NCI-H187 (cell line): ENCODE measurements around the gene ICAM3.
"Not testable (repeated sequence)": the region's sequence is repeated elsewhere in the genome, so short reads cannot be mapped to it uniquely, and the experiment has no call there.

Experiments used
- DNase-seq, 2 experiments: peaks; one replicate each; lab custom pipeline; 2025; lab: John Stamatoyannopoulos, UW

The ICAM3 gene, protein sequence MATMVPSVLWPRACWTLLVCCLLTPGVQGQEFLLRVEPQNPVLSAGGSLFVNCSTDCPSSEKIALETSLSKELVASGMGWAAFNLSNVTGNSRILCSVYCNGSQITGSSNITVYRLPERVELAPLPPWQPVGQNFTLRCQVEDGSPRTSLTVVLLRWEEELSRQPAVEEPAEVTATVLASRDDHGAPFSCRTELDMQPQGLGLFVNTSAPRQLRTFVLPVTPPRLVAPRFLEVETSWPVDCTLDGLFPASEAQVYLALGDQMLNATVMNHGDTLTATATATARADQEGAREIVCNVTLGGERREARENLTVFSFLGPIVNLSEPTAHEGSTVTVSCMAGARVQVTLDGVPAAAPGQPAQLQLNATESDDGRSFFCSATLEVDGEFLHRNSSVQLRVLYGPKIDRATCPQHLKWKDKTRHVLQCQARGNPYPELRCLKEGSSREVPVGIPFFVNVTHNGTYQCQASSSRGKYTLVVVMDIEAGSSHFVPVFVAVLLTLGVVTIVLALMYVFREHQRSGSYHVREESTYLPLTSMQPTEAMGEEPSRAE

GRCh38 chr19:10339380-10339960 is at the start of gene ICAM3:
Gene ICAM3 (minus strand): TSS chr19:10339624. CDS start chr19:10339614, 10 bp downstream.
- no peak for DNase-seq

- DNase-seq, result peak; percentile 23 to 34
These were observed 49.5 kb upstream of the ICAM3 start for GRCh38 chr19:10388957-10389356.

DNA sequence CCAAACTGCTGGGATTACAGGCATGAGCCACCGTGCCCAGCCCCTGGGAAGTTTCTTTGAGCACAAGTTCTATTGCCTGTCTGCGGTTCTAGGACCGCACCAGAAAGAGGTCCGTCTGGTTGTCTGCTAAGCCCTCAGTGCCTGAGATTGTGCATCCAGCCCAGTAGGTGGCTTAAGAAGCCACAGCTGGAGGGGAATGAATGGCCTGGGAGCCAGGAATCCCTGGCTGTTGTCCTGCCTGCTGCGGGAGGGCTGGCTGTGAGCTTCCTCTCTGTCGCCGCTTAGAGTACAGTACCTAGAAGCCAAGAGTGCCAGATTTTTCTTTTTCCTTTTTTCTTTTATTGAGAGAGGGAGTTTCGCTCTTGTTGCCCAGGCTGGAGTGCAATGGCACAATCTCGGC is 45.2 kb upstream of the ICAM3 start:
- DNase-seq, result no peak

- not testable (repeated sequence) for DNase-seq
These were observed 43.7 kb upstream of the ICAM3 start for GRCh38 chr19:10383223-10383499.

DNA sequence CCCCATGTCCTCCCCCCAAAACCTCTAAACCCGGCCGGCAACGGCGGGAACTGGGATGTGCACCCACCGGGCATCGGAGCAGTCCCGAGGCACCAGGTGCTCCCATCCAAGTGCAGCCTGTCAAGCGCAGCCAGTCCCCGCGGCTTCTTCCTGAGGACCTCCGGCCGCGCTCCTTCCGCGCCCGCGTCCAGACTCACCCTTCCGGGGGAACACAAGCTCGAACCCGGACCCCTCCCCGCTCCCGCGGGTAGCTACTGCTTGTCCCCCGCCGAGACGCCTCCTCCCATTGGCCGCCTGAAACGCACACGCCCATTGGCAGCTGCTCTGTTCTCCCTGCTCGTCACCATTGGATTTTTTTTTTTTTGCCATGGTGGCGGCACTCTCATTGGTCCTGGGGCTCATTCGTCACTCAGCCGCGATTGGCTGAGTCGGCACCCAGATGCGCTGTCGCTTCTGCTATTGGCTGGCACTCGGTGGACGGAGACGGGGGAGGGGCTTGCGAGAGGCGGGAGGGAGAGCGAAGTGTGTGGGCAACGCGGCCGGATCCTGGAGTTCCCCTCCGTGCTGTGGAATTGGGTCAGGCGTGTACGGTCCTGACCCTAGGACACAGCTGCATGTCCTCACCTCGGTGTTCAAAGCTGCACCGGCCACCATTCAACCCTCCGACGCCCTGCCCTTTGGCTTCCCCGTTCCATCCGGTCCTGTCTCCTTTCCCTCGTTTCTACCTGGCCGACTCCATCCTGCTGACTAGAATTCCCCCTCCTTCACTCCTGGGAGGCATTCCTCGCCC is 41.1 kb upstream of the ICAM3 start, which contains the start of gene TYK2:
TSS of gene TYK2 (minus strand) at position 260 of the 790 bp plus-strand sequence. CDS start 2,166 bp downstream, outside the sequence.
- peak; percentile 80 to 83 for DNase-seq

- no peak for DNase-seq
These were observed 40.5 kb upstream of the ICAM3 start for GRCh38 chr19:10379880-10380312.

GRCh38 chr19:10378124-10378523 is 38.7 kb upstream of the ICAM3 start:
- no peak for DNase-seq

DNA sequence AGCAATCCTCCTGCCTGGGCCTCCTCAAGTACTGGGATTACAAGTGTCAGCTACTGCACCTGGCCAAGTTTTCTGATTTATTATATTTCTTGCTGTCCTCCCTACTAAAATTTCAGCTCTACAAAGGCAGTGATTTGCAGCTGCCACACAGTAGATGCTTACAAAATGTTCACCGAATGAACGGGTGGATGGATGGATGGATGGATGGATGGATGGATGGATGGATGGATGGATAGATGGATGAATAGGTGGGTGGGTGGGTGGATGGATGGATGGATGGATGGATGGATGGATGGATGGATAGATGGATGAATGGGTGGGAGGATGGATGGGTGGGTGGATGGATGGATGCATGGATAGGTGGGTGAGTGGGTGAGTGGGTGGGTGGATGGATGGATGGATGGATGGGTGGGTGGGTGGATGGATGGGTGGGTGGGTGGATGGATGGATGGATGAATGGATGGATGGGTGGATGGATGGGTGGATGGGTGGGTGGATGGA is 37.8 kb upstream of the ICAM3 start:
- DNase-seq, result not testable (repeated sequence)

- no peak for DNase-seq
These were observed 35.5 kb upstream of the ICAM3 start for GRCh38 chr19:10374931-10375330.

- DNase-seq, result no peak
These were observed 33.3 kb upstream of the ICAM3 start for GRCh38 chr19:10372690-10373089.

DNA sequence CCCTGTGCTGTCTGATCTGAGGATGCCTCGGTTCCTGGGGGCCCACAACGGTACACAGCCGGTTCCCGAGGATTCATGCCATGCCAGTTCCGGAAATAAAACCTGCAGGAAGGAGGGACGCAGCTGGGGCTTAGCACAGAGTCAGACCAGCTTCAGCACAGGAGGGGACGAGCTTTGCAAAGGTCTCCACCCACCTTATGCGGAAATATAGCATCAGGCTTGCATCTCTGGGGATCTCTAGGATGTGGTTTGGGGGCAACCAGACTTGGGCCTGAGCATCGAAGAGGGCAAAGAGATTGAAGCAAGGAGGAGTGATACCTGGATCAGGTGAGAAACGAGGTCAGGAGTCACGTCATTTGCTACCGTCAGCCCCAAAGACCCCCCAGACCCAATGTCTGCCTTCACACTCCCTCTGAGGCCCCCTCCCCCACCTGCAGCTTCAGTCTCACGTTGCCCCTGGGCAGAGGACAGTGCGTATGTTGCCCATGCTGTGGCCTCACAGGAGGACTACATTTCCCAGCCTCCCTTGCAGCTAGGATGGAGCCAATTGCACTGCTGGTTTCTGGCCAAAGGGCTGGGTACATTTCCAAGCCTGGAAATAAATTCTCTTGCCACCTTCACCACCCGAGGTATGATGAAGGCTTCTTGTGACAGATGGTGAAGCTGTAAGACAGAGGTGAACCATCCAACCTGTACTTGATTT is 28.8 kb upstream of the ICAM3 start:
- DNase-seq, result no peak

- DNase-seq, result not testable (repeated sequence)
These were observed 27.6 kb upstream of the ICAM3 start for GRCh38 chr19:10366950-10367512.

- DNase-seq, result no peak
These were observed 26.1 kb upstream of the ICAM3 start for GRCh38 chr19:10365518-10365917.

GRCh38 chr19:10364644-10365043 is 25.2 kb upstream of the ICAM3 start:
- no peak for DNase-seq

DNA sequence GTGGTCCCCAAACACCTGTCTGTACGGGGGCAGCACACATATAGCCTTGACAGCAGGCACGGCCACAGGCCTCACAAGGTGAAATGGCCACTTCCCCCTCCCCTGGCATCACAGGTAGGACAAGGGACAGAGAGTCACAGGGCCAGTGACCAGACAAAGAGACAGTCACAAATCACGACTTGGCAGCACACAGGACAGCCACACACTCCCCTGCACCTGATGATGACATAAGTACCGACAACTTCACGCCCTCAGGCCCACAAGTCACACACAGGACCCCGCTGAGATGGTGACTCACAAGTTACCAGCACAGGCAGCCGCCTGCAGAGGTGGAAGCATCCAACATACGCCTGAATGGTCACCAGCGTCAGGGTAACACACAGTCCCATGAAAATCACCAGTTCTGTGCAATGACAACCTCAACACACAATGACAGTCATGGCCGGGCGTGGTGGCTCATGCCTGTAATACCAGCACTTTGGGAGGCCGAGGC is 24.4 kb upstream of the ICAM3 start:
- DNase-seq, result no peak

GRCh38 chr19:10362259-10362658 is 22.8 kb upstream of the ICAM3 start:
- no peak for DNase-seq

DNA sequence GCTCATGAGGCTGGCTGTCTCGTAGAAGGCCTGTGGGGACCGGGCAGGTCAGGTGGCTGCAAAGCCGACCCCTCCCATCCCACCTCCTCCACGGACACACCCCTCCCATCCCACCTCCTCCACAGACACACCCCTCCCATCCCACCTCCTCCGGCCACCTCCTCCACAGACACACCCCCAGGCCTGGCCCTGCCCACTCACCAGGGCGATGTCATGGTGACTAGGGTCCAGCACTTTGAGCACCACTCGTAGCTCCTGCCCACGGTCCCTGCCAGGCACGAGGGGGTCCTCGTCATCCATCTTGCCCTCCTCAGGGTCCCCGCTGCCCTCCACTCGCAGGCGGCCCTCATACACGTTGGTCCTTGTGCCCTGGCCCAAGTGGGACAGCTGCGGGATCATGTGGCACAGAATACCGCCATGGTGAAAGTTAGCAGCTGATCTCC is 22.2 kb upstream of the ICAM3 start:
- DNase-seq, result no peak

DNA sequence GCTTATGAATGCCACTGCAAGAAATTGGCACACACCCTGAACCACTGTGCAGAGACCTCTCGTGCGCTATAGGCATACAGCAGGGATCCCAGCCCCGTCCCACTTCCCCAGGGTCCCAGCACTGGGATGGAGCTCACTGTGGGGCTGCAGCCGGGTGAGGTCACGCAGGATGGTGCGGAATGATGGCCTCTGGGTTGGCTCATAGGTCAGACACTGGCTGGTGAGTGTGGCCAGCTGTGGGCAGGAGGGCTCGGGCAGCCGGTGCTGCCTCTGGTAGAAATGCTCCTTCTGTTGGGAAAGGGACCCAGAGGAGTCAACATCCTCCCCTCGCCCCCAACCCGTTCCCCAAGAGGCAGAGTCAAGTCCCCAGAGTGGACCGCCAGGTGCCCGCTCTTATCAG is 17.0 kb upstream of the ICAM3 start:
- no peak for DNase-seq

GRCh38 chr19:10353793-10354391 is 14.5 kb upstream of the ICAM3 start:
- no peak for DNase-seq
